GM19395 (cell line): ENCODE results near the gene NPR1.
"Not testable (repeated sequence)": the region's sequence is repeated elsewhere in the genome, so short reads cannot be mapped to it uniquely, and the experiment has no call there.

ENCODE experiments used
- ATAC-seq: cut with Tn5 transposase; IDR thresholded peaks from one replicate; pipeline ENCODE4 v1.9.1; 2021; ENCODE audit warnings: mild to moderate bottlenecking, moderate library complexity; ENCODE audit not compliant: unreplicated experiment

Gene NPR1

DNA sequence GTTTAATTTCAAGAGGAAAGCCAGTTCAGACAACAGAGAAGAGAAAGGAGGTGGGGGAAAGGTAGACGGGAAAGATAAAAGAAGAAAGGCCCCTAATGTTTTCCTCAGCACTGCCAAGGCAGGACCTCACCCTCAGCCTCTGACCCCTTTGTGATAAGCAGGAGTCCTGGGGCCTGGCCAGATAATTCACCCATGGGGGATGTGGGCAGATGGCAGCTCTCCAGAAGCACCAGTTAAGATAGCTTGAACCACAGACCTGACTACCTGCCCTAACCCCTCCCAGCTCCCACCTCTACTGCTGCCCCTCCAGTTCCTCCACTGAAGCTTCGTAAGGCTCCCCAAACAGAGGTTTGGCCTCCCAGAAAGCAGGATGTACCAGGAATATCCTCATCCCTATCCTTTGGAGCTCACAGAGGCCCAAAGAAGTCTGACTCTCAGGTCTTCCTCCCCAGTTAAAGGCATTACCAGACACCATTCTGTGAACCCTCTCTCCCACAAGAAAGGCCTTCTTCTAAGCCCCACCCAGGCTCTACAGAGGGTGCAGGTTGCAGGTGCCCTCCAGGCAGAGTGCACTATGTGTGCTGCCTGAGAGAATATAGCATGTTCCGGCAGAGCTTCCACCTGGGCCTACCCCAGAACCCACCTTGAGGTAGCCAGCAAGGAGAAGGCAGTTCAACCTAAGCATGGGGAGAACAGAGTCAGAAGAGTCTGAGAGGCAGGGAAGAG lies 29.2 kb upstream of the NPR1 start:
- no peak for ATAC-seq

DNA sequence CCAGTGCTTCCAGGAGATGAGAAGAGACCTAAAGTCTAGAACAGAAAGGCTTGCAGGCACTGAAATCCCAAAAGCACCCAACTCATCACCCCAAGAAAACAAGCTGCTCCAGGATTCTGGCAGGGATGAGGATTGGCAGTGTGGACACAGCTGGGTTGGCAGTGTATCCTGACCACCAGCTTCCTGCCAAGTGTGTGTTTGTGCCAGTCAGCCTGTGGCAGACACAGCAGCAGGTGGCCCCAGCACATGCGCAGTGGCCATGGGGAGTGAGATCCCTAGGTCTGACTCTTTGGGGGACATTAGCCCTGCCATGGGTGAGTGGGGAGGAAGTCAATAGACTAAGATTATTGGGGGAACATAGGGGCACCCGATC lies 28.6 kb upstream of the NPR1 start:
- no peak for ATAC-seq

DNA sequence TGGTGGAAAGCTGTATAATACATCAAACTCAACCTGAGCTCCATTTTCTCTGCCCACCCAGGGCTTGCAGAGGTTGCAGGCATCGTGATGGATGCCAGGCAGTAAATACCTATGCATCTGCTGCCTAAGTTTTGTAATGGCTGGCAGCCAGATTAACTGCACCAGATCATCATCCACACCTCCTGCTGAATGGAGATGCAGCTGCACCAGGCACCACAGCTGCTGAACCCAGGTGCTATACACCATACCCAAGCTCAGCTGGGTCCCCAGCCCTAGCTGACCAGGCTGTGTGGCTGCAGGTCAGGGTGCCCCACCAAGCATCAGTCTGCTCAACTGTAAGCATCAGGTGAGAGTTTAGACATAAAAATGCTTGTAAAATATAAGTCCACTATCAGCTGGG lies 26.7 kb upstream of the NPR1 start:
- no peak for ATAC-seq

DNA sequence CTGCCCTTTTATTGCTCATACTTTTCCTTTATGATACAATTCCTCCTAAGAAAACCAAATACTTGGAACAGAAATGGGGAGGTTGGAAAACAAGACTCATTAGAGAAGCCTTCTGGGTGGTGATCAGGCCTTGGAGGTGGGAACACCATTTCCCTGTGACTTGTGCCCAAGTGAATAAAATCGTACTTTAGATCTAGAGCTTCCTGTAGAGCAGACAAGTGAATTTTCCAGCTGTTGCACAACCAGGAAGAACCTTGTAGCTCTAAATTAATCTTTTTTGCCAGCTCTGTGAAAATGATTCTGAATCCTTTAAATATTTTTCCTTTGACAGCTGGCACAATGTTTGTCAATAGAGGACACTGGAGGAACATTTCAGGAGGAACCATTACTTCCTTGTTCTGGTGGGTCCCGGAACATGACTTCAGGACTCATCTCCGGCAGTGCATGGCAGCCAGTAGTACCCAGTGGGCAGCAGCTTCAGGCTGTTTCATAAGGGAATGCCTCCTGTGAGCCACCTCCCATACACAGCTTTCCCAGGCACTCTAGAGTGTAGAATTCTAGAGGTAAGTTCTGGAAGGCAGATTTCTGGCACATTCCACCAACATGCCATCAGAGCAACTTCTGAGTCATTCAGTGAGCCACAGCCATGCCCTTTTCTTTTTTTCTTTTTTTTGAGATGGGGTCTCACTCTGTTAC lies 25.5 kb upstream of the NPR1 start:
- ATAC-seq = no peak

DNA sequence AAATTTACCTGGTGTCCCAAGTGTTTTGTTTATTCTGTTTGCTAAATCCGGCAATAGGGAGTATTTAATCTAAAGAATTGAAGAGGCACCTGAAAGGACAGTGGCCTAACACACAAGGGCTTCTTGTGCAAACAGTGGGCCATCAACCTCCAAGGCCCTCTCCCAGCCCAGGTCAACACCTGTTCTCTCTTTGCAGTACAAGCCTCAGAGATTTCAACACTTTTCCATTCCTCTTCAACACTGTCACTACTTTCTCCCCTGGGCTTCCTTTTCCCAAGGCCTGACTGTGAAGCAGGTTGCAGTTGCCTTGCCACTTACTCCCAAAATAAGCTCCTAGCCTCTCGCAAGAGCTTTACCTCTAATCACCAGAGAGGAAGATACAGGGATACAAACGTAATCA lies 23.2 kb upstream of the NPR1 start:
- ATAC-seq = no peak

DNA sequence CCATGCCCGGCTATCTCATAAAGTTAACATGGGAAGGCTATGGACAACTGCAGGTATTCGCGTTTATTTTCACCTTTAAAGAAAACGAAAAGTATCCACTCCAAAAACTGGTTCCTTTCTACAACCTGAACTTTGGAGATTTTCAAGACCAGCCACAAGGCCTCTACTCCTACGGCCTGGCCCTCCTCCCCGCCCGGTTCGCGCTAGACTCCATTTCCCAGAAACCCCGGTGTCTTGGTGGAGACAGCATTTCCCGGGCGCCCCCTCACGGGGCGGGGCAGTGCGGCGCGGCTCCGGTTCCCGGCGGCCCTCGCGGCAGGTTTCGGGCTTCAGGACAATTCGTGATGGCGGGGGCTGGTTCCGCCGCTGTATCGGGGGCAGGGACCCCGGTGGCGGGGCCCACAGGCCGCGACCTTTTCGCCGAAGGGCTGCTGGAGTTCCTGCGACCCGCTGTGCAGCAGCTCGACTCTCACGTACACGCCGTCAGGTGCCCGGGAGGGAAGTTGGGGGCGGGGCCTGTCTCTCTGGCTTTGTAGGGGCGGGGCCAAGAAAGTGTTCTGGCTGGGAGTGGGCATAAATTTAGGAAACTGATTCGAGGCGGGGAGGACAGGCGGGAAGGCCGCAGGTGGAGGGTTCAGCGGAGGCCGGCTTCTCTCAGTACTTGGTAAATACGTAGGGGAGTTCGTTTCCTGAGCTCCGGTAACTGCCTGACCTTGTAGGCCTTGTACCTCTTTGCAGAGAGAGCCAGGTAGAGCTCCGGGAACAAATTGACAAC lies 19.9 kb upstream of the NPR1 start, which contains the start of gene SNAPIN:
TSS of gene SNAPIN (plus strand) at position 304 of the 775 bp plus-strand sequence. CDS start at position 345, 41 bp downstream.
- ATAC-seq = peak; percentile 87

DNA sequence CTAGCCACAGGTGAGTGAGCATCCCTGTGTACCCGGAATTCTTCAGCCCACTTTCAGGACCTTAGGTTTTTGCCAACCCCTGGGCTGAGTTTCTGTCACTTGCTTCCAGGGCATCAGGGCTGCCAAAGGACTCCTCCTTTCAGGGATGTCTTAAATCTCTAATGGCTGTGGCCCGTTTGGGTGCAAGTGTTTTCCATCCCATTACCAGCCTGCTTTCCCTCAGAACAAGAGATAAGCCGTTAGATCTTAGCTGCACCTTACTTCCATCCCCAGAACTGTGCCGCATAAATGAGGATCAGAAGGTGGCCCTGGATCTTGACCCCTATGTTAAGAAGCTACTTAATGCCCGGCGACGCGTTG lies 19.3 kb upstream of the NPR1 start:
- ATAC-seq = no peak

DNA sequence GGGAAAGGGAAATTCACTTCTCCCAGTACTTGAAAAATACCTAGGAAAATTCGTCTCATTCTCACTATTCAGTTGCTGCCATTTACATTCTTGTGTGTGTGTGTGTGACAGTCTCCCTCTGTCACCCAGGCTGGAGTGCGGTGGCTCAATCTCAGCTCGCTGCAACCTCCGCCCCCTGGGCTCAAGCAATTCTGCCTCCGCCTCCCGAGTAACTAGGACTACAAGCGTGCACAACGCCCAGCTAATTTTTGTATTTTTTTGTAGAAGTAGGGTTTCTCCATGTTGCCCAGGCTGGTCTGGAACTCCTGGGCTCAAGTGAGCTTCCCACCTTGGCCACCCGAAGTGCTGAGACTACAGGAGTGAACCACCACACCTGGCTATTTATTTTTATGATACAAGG lies 18.8 kb upstream of the NPR1 start:
- ATAC-seq = no peak

DNA sequence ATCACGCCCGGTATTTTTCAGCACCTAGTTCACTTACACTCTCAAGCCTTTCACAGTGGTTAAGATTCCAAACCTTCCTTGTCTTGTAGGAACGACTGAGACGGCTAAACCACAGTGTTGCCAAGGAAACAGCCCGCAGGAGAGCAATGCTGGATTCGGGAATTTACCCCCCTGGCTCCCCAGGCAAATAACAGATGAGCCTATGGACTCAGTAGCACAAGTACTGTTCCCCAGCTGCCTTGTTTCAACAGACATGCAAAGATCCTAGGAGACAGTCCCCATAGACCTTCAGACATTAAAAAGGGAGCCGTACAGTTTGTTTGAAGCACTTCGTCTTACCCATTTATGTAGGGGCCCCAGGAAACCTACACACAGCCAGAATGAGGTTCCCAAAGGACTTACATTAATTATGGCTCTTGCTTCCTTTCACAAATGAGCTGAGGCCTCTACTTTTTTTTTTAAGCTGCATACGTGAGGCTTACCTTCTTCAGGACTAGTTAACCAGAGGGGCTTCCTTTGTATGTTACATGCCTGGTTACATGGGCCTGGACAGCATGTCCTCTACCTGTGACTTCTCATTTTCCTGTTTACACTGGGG lies 17.3 kb upstream of the NPR1 start:
- ATAC-seq = no peak

DNA sequence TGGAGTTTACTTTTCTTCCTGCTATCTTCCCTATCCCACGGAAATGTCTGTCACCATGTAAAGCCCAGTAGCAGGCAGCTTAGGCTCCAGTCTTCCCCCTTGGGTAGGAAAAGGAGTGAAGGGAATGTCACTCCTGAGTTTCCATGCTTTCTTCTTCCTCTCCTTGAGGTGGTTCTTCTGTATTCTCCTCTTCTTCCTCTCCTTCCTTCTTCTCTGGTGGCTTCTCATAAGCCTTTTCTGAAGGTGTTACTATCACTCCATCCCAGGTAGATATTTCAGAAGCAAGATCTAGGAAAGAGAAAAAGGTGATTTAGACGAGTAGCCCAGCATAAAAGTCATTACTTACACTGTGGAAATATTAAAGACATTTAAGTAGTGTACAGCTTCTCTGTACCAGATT lies 16.2 kb upstream of the NPR1 start:
- no peak for ATAC-seq

DNA sequence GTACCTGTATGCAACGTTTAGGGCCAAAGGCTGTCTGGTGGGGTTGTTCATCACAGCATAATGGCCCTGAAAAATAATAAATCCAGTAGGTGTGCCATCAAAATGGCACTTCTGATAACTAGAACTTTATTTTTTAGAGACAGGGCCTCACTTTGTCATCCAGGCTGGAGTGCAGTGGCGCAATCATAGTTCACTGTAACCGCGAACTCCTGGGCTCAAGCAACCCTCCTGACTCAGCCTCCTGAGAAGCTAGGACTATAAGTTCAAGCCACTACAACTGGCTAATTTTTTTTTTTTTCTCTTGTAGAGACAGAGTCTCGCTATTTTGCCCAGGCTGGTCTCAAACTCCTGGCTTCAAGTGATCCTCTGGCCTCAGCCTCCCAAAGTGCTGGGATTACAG lies 15.3 kb upstream of the NPR1 start:
- ATAC-seq = no peak

DNA sequence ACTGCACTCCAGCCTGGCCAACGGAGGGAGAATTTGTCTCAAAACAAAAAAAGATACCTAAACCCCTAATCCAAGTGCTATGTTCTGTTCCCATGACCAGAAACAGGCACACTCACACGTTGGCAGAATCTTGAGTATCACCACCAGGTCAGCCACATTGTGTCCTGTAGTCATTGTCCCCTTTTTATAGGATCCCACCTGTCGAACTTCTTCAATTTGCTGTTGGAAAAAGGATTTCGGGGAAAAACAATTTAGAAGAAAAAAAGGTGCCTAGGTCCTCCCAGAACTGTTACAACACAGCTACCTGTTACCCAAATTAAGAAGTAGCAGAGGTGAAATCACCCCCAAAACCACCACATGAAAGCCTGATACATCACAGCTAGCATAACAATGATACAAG lies 11.0 kb upstream of the NPR1 start:
- no peak for ATAC-seq

DNA sequence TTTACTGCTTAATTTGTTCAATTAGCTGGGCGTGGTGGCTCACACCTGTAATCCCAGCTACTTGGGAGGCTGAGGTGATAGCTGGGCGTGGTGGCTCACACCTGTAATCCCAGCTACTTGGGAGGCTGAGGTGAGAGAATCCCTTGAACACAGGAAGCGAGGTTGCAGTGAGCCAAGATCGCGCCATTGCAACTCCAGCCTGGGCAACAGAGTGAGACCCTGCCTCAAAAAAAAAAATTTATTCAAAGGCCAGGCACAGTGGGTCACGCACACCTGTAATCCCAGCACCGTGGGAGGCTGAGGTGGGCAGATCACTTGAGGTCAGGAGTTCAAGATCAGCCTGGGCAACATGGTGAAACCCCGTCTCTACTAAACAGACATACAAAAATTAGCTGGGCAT lies 9.8 kb upstream of the NPR1 start:
- not testable (repeated sequence) for ATAC-seq

DNA sequence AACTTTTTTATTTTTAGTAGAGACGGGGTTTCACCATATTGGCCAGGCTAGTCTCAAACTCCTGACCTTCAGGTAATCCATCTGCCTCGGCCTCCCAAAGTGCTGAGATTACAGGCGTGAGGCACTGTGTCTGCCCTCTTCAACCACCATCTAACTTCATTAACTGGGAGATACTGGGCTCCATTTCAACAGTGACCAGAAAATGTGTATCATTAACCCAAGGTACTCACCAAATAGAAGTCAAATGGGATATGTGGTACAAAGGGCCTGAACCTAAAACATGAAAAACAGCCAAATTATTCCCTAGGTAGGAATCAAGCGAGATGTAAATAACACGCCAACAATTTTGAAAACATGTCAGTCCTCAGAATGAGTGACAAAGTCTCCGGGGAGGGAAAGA lies 8.9 kb upstream of the NPR1 start:
- ATAC-seq = no peak

DNA sequence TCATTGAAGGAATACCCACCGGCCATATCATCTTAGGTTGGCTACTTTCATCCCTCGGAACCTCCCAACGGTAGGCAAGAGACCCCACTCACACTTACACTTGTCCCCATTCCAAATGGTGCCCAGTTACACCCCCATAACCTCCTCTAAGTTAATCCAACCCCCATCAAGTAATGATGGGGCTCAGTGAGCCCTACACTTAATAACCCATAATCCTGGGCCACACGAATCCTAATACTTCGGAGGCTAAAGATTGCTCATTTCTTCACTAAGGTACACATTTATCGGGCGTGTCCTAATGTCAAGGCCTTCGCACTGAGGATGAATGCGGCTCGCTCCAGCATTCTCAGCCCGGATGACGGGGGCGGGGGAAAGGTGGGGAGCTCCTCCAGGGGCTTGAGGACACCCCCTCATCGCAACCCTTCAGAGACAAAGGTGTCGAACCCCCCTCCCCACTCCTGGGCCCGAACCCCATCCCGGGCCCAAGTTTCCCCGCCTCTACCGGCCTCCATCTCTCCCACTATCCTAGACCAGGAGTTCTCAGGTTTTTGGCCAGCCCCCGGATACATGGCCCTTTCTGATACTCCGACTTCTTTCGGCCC lies 8.1 kb upstream of the NPR1 start:
- ATAC-seq = no peak

DNA sequence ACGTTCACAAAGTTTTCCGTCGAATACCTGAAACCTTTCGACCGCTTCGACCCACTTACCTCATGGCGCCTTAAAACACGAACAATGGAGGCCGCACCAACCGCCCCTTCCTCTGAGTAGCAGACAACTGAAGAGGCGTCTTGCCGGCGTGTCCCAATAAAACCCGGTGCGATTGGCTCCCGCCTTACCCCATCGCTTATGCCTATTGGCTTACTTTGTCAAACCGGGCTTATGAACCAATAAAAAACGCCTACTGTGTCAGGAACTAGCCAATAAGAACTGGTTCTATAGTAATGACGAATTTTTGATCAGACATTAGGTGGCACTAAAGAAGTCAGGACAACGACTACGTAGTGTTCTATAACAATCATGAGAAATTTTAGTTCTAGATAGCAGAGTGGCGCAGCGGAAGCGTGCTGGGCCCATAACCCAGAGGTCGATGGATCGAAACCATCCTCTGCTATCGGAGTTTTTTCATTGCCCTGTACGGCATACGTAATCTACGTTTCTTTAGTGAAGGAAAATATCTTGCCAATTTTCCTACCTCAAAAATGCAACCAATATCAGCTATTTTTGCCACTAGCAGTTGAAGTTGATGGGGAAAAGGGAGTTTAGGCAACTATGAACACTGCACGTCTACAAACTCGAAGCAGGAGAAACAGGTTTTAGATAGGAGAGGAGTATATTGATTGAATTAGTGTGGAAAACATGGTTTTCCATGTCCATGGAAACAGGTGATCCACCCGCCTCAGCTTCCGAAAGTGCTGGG lies 7.4 kb upstream of the NPR1 start, which contains the start of gene ILF2:
TSS of gene ILF2 (minus strand) at position 135 of the 769 bp plus-strand sequence. CDS start at position 64, 71 bp downstream.
- ATAC-seq = peak; percentile 96

DNA sequence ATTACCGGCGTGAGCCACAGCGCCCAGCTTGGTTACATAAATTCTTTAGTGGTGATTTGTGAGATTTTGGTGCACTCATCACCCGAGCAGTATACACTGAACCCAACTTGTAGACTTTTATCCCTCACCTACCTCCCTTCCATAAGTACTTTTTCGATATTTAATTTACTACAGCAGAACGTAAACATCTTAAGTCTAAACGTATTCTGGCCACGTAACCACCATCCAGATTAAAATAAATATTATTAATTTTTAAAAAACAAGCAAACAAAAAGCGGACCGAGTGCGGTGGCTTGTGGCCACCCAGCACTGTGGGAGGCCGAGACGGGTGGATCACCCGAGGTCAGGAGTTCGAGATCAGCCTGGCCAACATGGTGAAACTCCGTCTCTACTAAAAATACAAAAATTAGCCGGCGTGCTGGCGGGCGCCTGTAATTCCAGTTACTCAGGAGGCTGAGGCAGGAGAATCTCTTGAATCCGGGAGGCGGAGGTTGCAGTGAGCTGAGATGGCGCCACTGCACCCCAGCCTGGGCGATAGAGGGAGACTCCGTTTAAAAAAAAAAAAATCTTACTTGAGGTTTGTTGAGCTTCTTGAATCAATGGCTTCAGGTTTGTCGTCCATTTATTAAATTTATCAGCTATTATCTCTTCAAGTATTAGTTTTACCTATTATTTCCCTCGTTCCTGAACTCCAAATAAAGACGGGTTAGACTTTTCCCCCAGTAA lies 6.7 kb upstream of the NPR1 start:
- ATAC-seq = peak; percentile 25

DNA sequence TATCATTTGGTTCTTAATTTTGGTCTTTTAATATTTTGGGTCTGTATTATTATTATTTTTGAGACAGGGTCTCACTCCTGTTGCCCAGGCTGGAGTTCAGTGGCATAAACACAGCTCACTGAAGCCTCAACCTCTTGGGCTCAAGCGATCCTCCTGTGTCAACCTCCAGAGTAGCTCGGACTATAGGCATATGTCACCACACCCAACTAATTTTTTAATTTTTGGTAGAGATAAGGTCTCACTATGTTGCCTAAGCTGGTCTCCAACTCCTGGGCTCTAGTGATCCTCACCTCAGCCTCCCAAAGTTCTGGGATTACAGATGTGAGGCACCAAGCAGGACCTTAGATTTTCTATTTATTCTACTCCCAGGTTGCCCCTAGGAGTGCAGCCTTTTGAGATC lies 5.0 kb upstream of the NPR1 start:
- no peak for ATAC-seq

DNA sequence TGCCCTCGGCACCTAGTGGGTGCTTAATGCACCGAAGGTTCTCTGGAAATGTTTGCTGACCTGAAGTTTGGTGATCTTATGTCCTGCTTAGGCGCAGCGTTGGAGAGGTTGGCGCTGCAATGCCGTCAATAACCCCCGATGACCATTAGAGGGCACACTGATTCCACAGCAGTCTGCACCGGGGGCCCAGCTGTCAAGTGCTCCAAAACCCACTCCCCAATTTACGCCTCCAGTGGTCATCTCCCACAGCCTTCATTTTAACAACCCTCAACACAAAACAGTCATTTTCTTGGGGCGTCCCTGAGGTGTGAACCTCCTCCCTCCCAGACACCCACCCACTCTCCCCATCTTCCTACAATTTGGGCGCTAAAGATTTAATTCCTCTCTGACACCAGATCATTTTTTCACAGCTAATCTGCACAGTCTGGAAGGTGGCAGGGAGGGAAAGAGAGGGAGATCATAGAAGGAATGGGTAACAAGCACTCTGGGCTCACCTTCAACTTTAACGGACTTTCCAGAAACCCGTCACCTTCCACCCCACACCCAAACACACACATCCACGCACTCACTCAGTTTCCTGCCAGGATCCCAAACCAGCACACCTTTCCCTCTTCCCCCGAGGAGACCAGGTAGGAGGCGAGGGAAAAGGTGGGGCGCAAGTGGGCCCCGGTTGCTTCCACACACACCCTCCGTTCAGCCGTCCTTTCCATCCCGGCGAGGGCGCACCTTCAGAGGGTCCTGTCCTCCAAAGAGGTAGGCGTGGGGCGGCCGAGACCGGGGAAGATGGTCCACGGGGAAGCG lies 570 bp upstream of the NPR1 start:
- no peak for ATAC-seq
